Adrenal gland (tissue), 5 donors: ENCODE data around the gene ZNF256.

ENCODE experiments used
- CTCF ChIP-seq, 6 experiments: fragments of 450-650 bp in 4 of 6; fragments of 200-600 bp in 2 of 6; sonication (generic) in 1 of 6; IDR thresholded peaks; 1 replicate in 5 of 6; 2 replicates in 1 of 6; pipeline versions ENCODE4 v1.5.1 to v1.8.0; 2016 to 2021; ENCODE audit warnings: antibody characterized with exemption in 6 of 6, mild to moderate bottlenecking in 2 of 6, moderate library complexity in 1 of 6
- POLR2A ChIP-seq, 2 donors: fragments of 450-650 bp; IDR thresholded peaks; one replicate each; pipeline ENCODE4 v1.6.1; 2017; ENCODE audit warnings: antibody characterized with exemption in 2 of 2, mild to moderate bottlenecking in 2 of 2, moderate library complexity in 1 of 2
- donor health status: DM: no; HTN: no; CAD: no.

DNA sequence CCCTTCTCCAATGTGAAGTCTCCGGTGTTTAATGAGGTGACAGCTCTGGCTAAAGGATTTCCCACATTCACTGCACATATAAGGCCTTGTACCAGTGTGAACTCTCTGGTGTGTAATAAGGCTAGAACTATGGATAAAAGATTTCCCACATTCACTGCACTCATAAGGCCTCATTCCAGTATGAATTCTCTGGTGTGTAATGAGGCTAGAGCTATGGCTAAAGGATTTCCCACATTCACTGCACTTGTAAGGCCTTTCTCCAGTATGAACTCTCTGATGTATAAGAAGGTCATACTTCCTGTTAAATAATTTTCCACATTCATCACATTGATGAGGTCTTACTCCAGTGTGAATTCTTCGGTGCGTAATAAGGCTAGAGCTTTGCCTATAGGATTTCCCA, 5.9 kb downstream of the ZNF256 start:
- TF ChIP-seq CTCF (IDR thresholded peaks at IDR 0.05) (no peak), POLR2A (IDR thresholded peaks at IDR 0.05) (no peak)
